IPS DF 4.7 (cell line): ENCODE results near the gene LRBA.
A peak's percentile ranks its signal among the peaks of the same experiment; 100 is the strongest.

Experiments used
- DNase-seq: peaks from one replicate; pipeline ENCODE4 v3.0.0-alpha.2; 2013; ENCODE audit warnings: low spot score; ENCODE audit errors: extremely low read depth

Gene LRBA

GRCh38 chr4:150886597-150886996 lies 128.5 kb downstream of the LRBA start:
- DNase-seq: no peak

- DNase-seq: no peak
Observed at GRCh38 chr4:150884625-150885024, 130.5 kb downstream of the LRBA start.

GRCh38 chr4:150875367-150875766 lies 139.7 kb downstream of the LRBA start:
- DNase-seq: no peak

GRCh38 chr4:150874338-150875226 lies 140.5 kb downstream of the LRBA start:
- DNase-seq: no peak

- DNase-seq: peak; percentile 58
Observed at GRCh38 chr4:150867148-150867547, 147.9 kb downstream of the LRBA start.

- DNase-seq: no peak
Observed at GRCh38 chr4:150863456-150863855, 151.6 kb downstream of the LRBA start.

- DNase-seq: no peak
Observed at GRCh38 chr4:150862829-150863228, 152.3 kb downstream of the LRBA start.

GRCh38 chr4:150859453-150859852 lies 155.6 kb downstream of the LRBA start:
- no peak for DNase-seq

- no peak for DNase-seq
Observed at GRCh38 chr4:150855981-150856510, 159.0 kb downstream of the LRBA start.

GRCh38 chr4:150854600-150854999 lies 160.5 kb downstream of the LRBA start:
- no peak for DNase-seq

GRCh38 chr4:150853882-150854281 lies 161.2 kb downstream of the LRBA start:
- no peak for DNase-seq

- no peak for DNase-seq
Observed at GRCh38 chr4:150852216-150852615, 162.9 kb downstream of the LRBA start.

GRCh38 chr4:150849016-150849415 lies 166.1 kb downstream of the LRBA start:
- no peak for DNase-seq

- no peak for DNase-seq
Observed at GRCh38 chr4:150828159-150828558, 186.9 kb downstream of the LRBA start.

GRCh38 chr4:150827226-150827625 lies 187.9 kb downstream of the LRBA start:
- no peak for DNase-seq

- no peak for DNase-seq
Observed at GRCh38 chr4:150826306-150826705, 188.8 kb downstream of the LRBA start.

- DNase-seq: no peak
Observed at GRCh38 chr4:150822407-150822806, 192.7 kb downstream of the LRBA start.

GRCh38 chr4:150821641-150822040 lies 193.4 kb downstream of the LRBA start:
- no peak for DNase-seq

- DNase-seq: no peak
Observed at GRCh38 chr4:150820409-150820808, 194.7 kb downstream of the LRBA start.

GRCh38 chr4:150818661-150819060 lies 196.4 kb downstream of the LRBA start:
- DNase-seq: no peak

- DNase-seq: no peak
Observed at GRCh38 chr4:150817804-150818528, 197.1 kb downstream of the LRBA start.

GRCh38 chr4:150817017-150817416 lies 198.1 kb downstream of the LRBA start:
- DNase-seq: no peak
